GM21360 (cell line): Measurements from ENCODE around the gene COL28A1.

Experiments
- ATAC-seq: cut with Tn5 transposase; IDR thresholded peaks from one replicate; pipeline ENCODE4 v1.9.1; 2021; ENCODE audit warnings: mild to moderate bottlenecking, moderate library complexity; ENCODE audit not compliant: unreplicated experiment

The COL28A1 gene

DNA sequence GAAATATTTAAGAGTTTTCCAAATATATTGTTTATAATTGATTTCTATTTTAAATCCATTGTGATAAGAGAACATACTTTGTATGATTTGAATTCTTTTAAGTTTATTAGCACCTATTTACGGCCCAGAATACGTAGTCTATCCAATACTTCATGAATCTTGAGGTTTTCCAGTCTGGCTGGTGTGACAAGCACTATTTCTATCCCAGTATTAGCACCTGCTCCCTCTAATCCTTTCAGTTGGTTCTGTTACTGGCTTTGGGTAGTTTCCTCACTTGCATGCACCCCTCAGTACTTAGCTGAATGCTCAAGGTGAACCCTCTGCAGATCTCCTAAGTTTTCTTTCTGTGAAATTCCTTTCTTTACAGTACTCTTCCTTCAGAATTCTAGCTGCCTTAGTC, 186.5 kb downstream of the COL28A1 start:
- no peak for ATAC-seq

- ATAC-seq, result no peak
These were observed 188.6 kb downstream of the COL28A1 start for GRCh38 chr7:7347045-7347444.

GRCh38 chr7:7344583-7344982, 191.1 kb downstream of the COL28A1 start:
- ATAC-seq, result no peak

DNA sequence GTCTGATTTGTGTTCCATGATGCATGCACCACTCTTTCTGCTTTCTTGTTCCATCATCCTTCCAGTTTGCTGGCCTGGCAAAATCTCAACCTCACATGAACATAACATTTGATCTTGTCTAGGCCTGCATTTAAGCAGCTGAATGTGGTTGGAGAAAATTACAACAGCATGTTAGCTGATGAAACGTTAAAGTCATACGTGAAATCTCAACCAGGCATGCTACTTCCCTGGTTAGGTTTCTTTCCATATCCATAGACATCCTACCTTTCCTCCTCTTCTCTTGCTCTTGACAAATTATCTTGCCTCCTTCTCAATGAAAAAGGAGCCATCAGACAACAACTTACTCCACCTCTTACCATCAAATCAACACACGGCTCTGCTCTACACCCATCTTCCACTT, 199.8 kb downstream of the COL28A1 start:
- no peak for ATAC-seq

GRCh38 chr7:7335215-7335614, 200.5 kb downstream of the COL28A1 start:
- no peak for ATAC-seq

- no peak for ATAC-seq
These were observed 202.1 kb downstream of the COL28A1 start for GRCh38 chr7:7333610-7334009.

DNA sequence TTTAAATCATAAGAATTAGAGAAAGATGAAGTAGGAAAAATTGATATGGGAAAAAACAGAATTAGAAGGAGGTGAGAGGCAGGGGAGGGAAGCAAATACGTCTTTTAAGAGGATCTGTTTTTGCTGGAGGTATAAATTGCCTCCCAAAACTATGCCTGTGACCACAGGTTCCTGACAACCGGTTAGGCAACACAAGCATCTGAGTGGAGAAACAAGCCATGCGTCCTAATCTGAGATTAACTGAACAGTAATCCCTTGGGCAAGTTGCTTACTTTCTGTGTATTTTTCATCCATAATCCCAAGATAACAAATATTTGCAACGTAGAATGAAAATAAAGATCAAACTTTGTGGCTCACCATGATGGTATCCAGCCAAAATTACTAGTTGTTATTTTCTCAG, 204.2 kb downstream of the COL28A1 start:
- ATAC-seq, result no peak

- no peak for ATAC-seq
These were observed 204.7 kb downstream of the COL28A1 start for GRCh38 chr7:7330997-7331396.

- ATAC-seq, result no peak
These were observed 206.3 kb downstream of the COL28A1 start for GRCh38 chr7:7329326-7329725.

DNA sequence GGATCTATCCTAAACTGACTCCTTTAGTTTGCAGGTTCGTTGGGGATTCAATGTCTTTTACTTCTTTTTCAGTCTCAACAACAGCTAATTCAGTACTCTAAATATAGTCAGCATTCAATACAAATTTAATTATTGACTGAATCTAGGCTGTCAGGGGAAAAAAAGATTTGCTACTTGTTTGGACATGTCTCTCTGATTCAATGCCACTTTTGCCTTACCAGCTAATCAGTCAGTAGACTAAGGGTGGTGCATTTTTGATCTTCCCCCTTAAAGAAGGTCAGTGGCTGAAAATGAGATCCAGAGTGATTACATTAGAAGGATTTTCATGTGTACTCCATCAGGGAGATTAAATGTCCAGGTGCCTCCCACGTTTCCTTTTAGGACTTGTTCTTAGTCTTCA, 208.2 kb downstream of the COL28A1 start:
- ATAC-seq, result no peak

DNA sequence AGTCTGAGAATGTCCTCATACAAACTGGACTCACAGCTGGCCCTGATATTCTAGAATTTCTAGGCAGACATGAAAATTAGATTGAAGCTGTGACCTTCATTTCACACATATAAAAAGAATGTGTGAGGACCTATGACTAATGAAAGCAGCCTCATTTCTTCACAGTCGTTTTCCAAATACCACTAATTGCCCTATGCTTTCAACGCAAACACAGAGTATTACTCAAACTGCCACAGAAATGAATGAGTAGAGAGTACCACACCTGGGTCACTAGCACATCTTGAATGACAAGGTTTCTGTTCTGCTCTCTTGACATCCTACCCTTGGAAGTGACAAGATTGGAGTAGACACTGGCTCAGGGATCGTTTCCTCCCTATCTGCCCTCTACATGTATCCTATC, 211.0 kb downstream of the COL28A1 start:
- no peak for ATAC-seq

DNA sequence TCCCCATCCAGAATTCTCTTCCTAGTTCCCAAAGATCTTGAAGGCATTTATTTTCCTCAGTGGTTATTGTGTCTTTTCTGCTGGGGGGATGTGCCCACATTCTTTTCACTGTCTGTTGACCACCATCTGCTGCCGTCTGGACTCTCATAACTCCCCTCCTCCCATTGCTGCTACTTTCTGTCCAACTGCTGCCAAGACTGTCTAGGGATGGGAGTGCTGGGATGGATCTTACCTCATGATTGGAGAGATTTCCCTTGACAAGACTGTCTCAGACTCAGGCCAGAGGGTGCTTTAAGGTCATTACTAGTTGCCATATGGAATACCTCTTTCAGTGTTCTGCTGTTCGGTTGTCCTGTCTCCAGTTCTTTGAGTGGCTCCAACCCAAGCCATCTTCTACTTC, 211.8 kb downstream of the COL28A1 start:
- ATAC-seq, result no peak

- ATAC-seq, result peak; percentile 58
These were observed 212.3 kb downstream of the COL28A1 start for GRCh38 chr7:7323352-7323751.

DNA sequence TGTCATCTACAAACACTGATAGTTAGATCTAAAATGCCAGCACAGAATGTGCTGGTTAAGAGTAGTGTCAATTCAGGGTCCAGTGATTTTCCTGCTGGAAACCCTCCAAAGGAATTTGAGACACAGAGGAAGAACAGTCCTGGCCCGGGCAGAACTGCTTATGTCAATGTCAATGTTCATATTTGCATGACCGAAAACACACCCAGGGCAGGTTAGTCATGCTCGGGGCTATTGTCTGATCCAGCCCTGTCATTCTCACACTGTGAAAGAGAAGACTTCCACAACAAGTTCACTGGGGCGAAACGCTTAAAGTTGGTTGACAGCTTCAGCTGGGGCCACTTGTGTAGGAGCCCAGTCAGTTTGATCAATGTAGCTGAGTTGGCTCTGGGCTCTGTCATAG, 214.0 kb downstream of the COL28A1 start:
- peak; percentile 93 for ATAC-seq

DNA sequence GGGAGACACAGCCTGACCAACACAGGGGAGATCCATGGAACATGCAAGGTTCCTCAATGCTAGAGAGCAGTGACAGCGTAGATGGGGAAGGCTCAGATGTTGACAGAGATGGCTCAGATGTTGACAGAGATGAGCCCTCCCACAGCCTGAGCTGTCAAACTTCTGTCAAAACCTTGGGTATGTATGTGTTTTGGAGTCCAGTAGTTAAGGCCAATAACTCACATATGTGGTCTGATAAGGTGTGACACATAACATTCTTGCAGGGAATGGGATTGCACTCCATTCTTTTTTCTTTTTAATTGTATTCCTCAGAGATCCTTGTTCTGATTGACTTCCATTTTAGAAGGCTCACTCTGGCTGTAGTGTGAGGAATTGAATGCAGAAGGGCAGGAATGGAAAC, 217.1 kb downstream of the COL28A1 start:
- no peak for ATAC-seq

GRCh38 chr7:7317850-7318249, 217.8 kb downstream of the COL28A1 start:
- no peak for ATAC-seq

- no peak for ATAC-seq
These were observed 219.8 kb downstream of the COL28A1 start for GRCh38 chr7:7315851-7316250.

- no peak for ATAC-seq
These were observed 223.3 kb downstream of the COL28A1 start for GRCh38 chr7:7312323-7312722.

DNA sequence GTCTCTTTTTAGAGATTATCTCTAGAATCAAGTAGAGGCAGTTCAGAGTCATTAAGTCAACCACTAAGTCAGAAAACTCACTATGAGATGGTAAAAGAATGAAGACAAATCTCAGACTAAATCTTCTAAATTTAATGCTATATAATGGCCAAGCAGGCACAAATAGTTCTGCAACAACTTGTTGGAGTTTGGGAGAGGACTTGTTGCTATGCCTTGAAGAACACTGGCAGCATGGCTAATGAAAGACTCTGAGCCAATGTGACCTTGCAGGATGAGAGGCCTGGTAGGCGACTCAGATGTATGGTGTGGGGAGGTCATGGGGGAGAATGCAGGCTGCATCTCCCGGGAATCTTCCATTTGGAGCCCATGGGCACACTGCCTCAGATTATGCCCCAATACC, 224.7 kb downstream of the COL28A1 start:
- ATAC-seq, result no peak

- no peak for ATAC-seq
These were observed 226.5 kb downstream of the COL28A1 start for GRCh38 chr7:7309203-7309602.
